GM18868 (cell line): Measurements from ENCODE around the gene HAUS8.
A peak's percentile ranks its signal among the peaks of the same experiment; 100 is the strongest.
"Not testable (repeated sequence)": the region's sequence is repeated elsewhere in the genome, so short reads cannot be mapped to it uniquely, and the experiment has no call there.

ENCODE experiments used
- ATAC-seq: cut with Tn5 transposase; IDR thresholded peaks from one replicate; pipeline ENCODE4 v1.9.1; 2021; ENCODE audit warnings: mild to moderate bottlenecking, moderate library complexity; ENCODE audit not compliant: unreplicated experiment

HAUS8 gene

GRCh38 chr19:17103177-17103576 is 27.9 kb upstream of the HAUS8 start:
- no peak for ATAC-seq

GRCh38 chr19:17101686-17102628 is 26.7 kb upstream of the HAUS8 start:
- no peak for ATAC-seq

GRCh38 chr19:17098326-17098725 is 23.1 kb upstream of the HAUS8 start:
- ATAC-seq, result no peak

GRCh38 chr19:17097593-17098126 is 22.4 kb upstream of the HAUS8 start:
- ATAC-seq, result no peak

GRCh38 chr19:17095141-17095919 is 20.1 kb upstream of the HAUS8 start:
- no peak for ATAC-seq

- ATAC-seq, result not testable (repeated sequence)
These were observed 19.4 kb upstream of the HAUS8 start for GRCh38 chr19:17094694-17095093.

GRCh38 chr19:17092696-17093095 is 17.4 kb upstream of the HAUS8 start:
- ATAC-seq, result no peak

GRCh38 chr19:17091758-17092333 is 16.6 kb upstream of the HAUS8 start:
- ATAC-seq, result no peak

GRCh38 chr19:17090583-17090982 is 15.3 kb upstream of the HAUS8 start:
- no peak for ATAC-seq

GRCh38 chr19:17088552-17088951 is 13.3 kb upstream of the HAUS8 start:
- ATAC-seq, result no peak

GRCh38 chr19:17086834-17087233 is 11.6 kb upstream of the HAUS8 start:
- ATAC-seq, result no peak

GRCh38 chr19:17086120-17086519 is 10.9 kb upstream of the HAUS8 start:
- ATAC-seq, result no peak

GRCh38 chr19:17081672-17082630 is 6.7 kb upstream of the HAUS8 start:
- no peak for ATAC-seq

- ATAC-seq, result no peak
These were observed 5.2 kb upstream of the HAUS8 start for GRCh38 chr19:17080440-17080801.

- peak; percentile 44 for ATAC-seq
These were observed 4.6 kb upstream of the HAUS8 start for GRCh38 chr19:17079710-17080439.

GRCh38 chr19:17078920-17079709 is 3.9 kb upstream of the HAUS8 start:
- ATAC-seq, result no peak

- no peak for ATAC-seq
These were observed 3.0 kb upstream of the HAUS8 start for GRCh38 chr19:17078036-17078919.
